GM10266 (cell line): ENCODE data around the gene GPATCH2L.

ENCODE experiments used
- DNase-seq: peaks from one replicate; pipeline ENCODE4 v3.0.0; 2012; ENCODE audit errors: extremely low spot score
- CTCF ChIP-seq: IDR thresholded peaks from 2 replicates; pipeline ENCODE4 v1.5.1; 2012; ENCODE audit warnings: mild to moderate bottlenecking, low read depth; ENCODE audit not compliant: control insufficient read depth, insufficient read depth; ENCODE audit errors: missing control alignments

The GPATCH2L gene

DNA sequence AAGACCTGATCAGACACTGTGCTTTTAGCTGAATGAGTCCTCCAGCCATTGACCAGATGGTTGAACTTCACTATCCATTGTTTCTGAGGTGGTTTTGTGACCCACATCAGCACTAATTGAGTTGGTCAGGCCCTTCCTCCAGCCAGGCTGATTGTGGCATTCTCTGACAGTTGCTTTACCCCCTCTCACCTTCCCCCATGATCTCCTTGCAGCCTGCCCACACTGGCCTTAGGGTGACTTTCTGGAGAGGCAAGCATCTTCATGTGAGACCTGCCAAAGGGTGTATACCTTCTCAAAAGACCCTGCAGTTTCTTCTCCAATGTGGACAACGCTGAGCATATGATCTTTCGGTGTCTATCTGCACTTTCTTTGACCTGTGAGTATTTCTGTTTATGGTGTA is 83.9 kb downstream of the GPATCH2L start:
- no peak for TF ChIP-seq CTCF
- no peak for DNase-seq

DNA sequence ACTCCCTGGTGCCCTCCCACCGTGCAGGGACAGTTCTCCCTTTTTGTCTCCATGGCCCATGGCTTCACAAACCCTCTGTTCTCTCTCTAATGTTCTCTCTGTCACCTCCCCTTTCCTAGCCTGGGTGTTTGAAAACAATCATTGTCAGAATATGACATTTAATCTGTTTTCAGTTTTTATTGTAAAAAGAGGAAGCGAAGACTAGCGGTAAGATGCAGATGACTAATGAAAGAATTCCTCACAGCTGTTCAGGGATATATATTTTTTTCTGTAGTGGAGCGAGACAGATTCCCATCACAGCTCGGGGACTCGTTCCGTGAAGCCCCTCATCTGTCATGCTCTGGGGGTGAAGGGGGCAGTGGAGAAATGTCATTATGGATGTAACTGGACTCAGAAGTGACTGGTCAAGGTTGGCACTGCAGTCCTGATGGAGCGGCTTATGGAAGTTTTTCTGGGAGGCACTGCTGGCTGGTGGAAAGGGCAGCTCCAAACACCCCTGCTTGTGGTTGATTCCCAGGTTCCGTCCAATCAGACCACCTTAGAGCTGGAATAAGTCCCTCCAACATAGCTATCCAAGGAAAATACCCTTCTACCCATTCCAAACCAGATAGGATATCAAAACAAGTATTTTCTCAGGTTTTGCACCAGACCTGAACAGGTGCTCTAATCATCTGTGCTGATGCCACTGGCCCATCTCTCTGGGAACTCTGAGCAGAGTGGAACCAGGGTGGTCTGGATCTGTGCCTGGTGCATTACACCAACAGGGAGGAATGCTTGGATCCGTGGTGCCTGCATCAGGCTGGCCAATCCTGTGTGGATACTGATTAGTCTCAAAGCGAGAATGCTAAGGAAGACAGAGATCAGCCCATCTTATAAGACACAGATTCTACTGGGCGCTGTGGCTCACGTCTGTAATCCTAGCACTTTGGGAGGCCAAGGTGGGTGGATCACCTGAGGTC is 84.7 kb downstream of the GPATCH2L start:
- peak; percentile 57 for DNase-seq
- no peak for TF ChIP-seq CTCF

DNA sequence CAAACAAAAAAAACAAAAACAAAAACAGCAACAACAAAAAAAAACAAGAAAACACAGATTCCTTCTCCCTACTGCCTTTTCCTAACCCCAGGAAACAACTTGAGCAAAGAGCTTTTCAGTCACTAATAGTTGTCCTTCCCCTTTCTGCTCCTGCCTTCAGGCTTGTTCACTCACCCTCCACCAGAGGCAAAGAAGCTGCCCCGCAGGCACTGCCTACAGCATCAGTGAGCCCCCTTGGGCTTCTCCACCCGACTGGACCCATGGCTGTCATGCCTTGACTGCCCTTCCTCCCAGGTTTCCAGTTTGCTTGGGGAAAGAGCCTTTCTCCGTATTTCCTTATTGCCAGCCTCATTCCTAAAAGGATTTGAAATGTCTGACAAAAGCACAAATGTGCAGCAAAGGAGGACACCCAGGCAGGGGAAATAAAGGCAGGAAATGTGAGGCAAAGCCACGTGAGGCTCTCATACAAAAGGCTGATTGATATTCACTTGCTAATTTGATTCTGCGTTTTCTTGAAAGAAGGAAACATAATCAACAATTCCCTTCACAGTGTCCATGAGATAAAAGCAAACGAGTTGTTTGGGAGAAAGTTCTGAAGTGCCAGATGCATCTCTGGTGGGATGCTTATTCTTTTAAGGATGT is 85.7 kb downstream of the GPATCH2L start:
- TF ChIP-seq CTCF, result no peak
- DNase-seq, result no peak

GRCh38 chr14:76245097-76245496 is 93.4 kb downstream of the GPATCH2L start:
- TF ChIP-seq CTCF, result no peak
- DNase-seq, result no peak

- no peak for TF ChIP-seq CTCF
- DNase-seq, result no peak
Measured at GRCh38 chr14:76250302-76250701, 98.6 kb downstream of the GPATCH2L start.

- no peak for DNase-seq
- TF ChIP-seq CTCF, result no peak
Measured at GRCh38 chr14:76252471-76252870, 100.7 kb downstream of the GPATCH2L start.

DNA sequence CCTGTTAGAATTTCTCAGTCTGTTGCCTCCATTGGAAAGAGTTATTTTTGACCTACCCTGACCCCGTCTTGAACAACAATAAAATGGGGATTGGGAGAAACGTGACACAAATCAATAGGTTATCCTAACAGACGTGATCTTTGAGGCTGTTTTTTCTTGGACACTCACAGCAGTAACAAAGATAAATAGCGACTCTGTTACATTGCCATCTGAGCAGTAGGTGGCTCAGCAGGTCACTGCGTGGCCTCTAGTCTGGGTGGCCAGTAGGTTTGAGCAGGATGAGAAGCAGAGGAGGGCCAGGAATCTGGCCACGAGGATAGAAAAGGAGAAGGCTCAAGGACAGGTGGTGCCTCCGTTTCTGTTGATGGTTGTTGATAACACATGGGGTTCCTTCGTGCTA is 101.4 kb downstream of the GPATCH2L start:
- DNase-seq, result no peak
- TF ChIP-seq CTCF, result no peak
